Activated T-helper 2 cell treated with anti-CD3 and anti-CD28 coated beads, Interferon-gamma antibody, Interleukin-2, Interleukin-4, amounts not matched to agents 10 μg/mL and 5 μg/mL and 100 μg/mL, durations not matched to agents 14 hours and 24 hours and 36 hours (primary cell): ENCODE measurements around the gene SRCIN1. TPM values are rescaled to one million over a fixed set of nuclear protein-coding genes. Genes with fewer than 3 reads are reported as not detected.
A peak's percentile ranks its signal among the peaks of the same experiment; 100 is the strongest.

Source experiments
- DNase-seq: peaks from one replicate; pipeline ENCODE4 v3.0.0; 2021; ENCODE audit warnings: low spot score
- H3K27ac Mint-ChIP-seq: one replicate; pipeline ENCODE4 v1.8.0; 2021; ENCODE audit warnings: mixed read lengths
- H3K27me3 Mint-ChIP-seq: one replicate; pipeline ENCODE4 v1.8.0; 2021; ENCODE audit warnings: low read depth, mixed read lengths
- H3K36me3 Mint-ChIP-seq: one replicate; pipeline ENCODE4 v1.8.0; 2021; ENCODE audit warnings: low read depth, mixed read lengths
- H3K4me1 Mint-ChIP-seq: one replicate; pipeline ENCODE4 v1.8.0; 2021; ENCODE audit warnings: low read depth, mixed read lengths
- H3K4me3 Mint-ChIP-seq: one replicate; pipeline ENCODE4 v1.8.0; 2021; ENCODE audit warnings: low read depth, mild to moderate bottlenecking, moderate library complexity, mixed read lengths
- H3K9me3 Mint-ChIP-seq: one replicate; pipeline ENCODE4 v1.8.0; 2021; ENCODE audit warnings: mixed read lengths
- intact Hi-C: fragments of 100-400 bp; cut with micrococcal nuclease; formaldehyde crosslinking; loops from one replicate; pipeline ENCODE4 v1.15.1; 2023
- total RNA-seq: library from RNA; stranded (reverse); gene quantifications from 2 replicates; pipeline ENCODE4 v1.2.3, GENCODE V29; 2022

SRCIN1 gene
- total RNA-seq, 1 donor from 2014 or later = 0.16 TPM

DNA sequence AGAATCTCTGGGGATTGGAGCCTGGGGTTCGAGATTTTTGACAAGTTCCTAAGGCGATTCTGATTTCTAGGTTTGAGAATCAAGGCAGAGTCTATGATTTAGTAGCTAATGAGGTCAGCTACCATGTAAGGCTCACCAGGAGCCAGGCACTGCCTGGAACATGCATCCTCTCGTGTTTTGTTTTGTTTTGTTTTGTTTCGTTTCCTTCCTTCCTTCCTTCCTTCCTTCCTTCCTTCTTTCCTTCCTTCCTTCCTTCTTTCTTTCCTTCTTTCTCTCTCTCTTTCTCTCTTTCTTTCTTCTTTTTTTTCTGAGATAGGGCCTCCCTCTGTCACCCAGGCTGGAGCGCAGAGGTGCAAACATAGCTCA lies 39.1 kb downstream of the SRCIN1 start:
- no peaks in the 10 kb centered on the region for H3K36me3 Mint-ChIP-seq
- DNase-seq = no peak
- no peak overlapping the region for H3K27ac Mint-ChIP-seq
- intact Hi-C loops = no loop called here
- no peaks in the 10 kb centered on the region for H3K9me3 Mint-ChIP-seq
- H3K27me3 Mint-ChIP-seq = peaks cover 80% of the 10 kb centered on the region
- no peaks in the 10 kb centered on the region for H3K4me1 Mint-ChIP-seq
- no peak overlapping the region for H3K4me3 Mint-ChIP-seq

DNA sequence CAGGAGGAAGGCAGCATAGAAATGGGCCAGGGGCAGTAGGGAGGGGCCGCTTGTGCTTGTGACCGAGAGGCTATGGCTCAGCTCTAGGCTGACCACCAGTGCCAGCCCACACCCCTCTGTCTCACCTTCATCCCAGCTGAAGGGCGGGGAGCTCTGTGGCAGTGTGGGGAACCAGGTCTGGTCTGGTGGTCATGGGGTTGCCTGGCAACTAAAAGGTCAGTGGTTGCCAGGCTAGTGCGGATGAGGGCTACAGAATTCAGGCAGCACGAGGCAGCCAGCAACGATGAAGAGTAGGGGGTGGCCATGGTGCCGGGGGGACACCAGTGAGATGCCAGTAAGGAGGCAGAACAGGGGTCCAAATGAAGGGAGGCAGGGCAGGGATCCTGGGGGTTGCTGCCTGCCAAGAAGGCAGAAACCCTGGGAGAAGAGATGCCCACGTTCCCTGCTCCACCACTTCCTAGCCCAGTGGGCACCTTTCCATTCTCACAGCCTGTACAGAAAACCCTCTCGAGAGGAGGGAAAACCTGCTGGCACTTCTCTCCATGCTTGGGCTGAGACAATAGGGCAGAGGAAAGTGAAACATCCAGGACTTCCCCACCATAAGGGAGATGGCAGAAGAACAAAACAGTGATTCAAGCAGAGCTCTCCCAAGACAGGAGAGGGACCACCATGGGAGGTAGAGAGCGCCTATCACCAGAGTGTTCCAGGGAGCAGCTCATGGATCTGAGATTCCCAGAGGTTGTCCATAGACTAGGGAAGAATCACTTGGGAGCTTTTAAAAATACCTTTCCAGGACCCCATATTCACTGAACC lies 39.7 kb downstream of the SRCIN1 start:
- no peak for DNase-seq
- H3K27ac Mint-ChIP-seq = no peak overlapping the region
- H3K9me3 Mint-ChIP-seq = no peaks in the 10 kb centered on the region
- H3K27me3 Mint-ChIP-seq = peaks cover 77% of the 10 kb centered on the region
- intact Hi-C loops = no loop called here
- H3K36me3 Mint-ChIP-seq = no peaks in the 10 kb centered on the region
- H3K4me1 Mint-ChIP-seq = no peaks in the 10 kb centered on the region
- no peak overlapping the region for H3K4me3 Mint-ChIP-seq

DNA sequence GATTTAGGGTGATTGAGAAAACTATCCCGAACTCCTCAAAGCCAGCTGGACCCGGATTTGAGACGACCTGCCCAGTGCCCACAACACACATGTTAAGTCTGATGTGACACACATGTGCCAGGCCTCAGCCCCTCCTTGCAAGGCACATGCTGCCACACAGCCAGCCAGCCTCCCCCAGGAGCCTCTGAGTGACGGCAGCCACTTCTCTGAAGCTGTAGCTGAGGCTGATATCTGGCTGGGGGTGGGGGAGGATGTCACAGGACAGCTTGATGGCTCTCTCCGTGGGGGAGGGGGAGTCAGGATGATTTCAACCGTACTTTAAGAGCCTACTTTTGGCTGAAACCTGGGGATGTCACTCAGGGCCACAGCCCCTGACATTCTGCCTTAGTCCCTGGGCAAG lies 40.9 kb downstream of the SRCIN1 start:
- Mint-ChIP-seq H3K27me3 (peaks cover 75% of the 10 kb centered on the region), H3K4me1 (peaks cover 6% of the 10 kb centered on the region), H3K27ac (no peak overlapping the region), H3K36me3 (no peaks in the 10 kb centered on the region), H3K4me3 (no peak overlapping the region), H3K9me3 (no peaks in the 10 kb centered on the region)
- intact Hi-C loops = no loop called here
- no peak for DNase-seq

DNA sequence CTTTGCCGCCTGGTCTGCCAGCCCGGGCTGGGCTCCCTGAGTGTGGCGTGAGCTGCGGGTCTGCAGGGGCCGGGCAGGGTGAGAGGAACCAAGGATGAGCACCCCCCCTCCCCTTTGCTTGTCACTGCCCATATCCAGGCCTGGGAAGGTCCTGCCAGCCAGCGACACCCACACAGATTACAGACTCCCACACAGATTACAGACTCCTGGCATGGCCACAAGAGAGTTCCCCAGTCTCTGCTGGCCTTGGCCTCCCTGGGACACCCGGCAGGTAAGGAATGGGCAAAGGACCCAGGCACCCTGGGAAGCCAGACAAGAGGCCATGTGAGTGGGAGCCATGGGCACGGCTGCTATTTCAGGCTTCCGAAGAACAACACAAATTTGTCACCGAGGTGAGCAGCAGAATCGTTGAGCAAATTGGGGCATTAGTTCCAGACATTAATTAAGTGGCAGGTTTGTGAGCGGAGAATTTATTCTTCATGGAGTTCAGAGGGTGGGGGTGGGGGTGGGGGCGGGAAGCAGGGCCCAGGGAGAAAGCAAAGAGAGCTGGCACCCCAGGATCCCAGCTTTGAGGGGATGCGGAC lies 41.4 kb downstream of the SRCIN1 start:
- Mint-ChIP-seq H3K4me3 (no peak overlapping the region), H3K9me3 (no peaks in the 10 kb centered on the region), H3K36me3 (no peaks in the 10 kb centered on the region), H3K4me1 (peaks cover 7% of the 10 kb centered on the region), H3K27ac (no peak overlapping the region), H3K27me3 (peaks cover 72% of the 10 kb centered on the region)
- intact Hi-C loops = no loop called here
- DNase-seq = no peak

DNA sequence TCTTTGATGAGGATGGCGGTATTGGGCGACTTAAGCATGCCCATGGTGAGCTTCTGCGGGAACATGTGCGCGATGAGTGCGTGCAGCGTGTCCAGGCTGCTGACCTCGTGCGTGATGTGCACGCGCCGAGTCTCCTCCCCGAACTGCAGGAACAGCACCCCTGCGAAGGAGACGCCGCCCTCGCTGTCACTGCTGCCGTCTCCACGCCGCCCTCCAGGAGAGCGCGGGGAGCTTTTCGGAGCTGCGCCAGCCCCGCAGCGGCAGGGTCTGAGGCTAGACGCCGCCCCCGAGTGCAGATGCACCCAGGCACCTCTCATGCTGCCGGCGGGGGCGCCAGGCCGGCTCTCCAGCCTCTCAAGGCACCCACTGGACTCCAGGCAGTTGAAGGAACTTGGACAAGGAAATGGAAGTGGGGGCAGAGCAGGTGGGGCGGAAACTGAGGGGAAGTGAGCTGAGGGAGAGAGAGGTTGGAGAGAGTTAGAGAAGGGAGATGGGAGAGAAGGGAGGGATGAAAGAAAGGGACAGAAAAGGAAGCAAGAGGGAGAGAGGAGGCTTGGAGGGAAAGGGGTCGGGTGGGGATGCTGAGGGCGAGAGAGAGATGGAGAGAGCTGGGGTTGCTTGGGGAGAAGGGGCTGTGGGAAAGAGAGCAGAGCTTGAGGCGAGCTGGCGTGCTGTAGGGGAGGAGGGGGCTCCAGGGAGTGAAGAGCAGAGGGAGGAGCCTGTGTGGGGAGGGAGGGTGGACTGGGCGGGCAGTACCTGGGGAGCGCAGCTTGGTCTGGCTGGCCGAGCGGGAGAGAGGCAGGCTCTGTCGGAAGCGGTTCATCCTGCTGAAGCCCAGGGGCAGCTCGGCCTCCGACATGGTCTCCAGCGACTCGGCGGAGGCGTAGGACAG lies 42.1 kb downstream of the SRCIN1 start:
- Mint-ChIP-seq H3K4me3 (no peak overlapping the region), H3K4me1 (peaks cover 14% of the 10 kb centered on the region), H3K27ac (no peak overlapping the region), H3K36me3 (no peaks in the 10 kb centered on the region), H3K27me3 (peaks cover 73% of the 10 kb centered on the region), H3K9me3 (no peaks in the 10 kb centered on the region)
- DNase-seq = no peak
- intact Hi-C loops = no loop called here

DNA sequence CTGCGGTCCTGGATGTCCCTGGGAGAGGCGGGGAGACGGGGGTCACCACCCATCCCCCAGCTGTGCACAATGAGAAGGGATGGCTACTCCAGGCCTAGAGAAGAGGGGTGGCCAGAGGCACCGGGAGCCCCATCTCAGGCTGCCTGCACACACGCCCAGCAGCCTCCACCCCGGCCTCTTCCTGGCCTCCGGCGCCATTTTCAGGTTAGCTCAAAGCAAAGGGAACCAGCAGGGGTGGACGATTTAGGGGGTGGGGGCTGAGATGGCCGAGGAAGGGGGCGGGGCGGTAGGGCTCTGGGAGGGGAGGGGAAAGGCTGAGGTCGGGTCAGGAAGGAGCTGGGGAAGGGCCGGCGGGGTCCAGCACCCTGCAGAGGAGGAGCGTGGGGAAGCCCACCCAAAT lies 42.8 kb downstream of the SRCIN1 start:
- peaks cover 71% of the 10 kb centered on the region for H3K27me3 Mint-ChIP-seq
- H3K4me3 Mint-ChIP-seq = no peak overlapping the region
- DNase-seq = no peak
- intact Hi-C loops = no loop called here
- H3K4me1 Mint-ChIP-seq = peaks cover 17% of the 10 kb centered on the region
- no peak overlapping the region for H3K27ac Mint-ChIP-seq
- no peaks in the 10 kb centered on the region for H3K9me3 Mint-ChIP-seq
- no peaks in the 10 kb centered on the region for H3K36me3 Mint-ChIP-seq

DNA sequence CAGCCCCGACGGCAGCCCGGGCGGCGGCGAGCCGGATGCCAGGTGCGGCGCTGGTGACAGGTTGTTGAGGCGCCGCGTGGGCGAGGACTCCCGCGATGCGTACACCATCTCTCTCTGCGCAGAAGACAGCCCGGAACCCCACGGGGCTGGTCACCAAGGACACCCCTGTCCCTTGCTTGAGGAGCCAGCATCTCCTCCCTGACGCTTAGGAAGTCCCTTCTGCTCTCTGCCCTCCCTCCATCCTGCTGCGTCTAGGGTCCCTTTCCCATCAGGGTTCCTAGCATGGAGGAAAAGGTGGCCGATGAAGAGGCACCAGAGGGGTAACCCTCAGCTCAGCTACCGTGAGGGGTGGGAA lies 43.6 kb downstream of the SRCIN1 start:
- Mint-ChIP-seq H3K27ac (no peak overlapping the region), H3K27me3 (peaks cover 63% of the 10 kb centered on the region), H3K4me3 (no peak overlapping the region), H3K4me1 (peaks cover 20% of the 10 kb centered on the region), H3K9me3 (no peaks in the 10 kb centered on the region), H3K36me3 (no peaks in the 10 kb centered on the region)
- no peak for DNase-seq
- intact Hi-C loops = no loop called here

DNA sequence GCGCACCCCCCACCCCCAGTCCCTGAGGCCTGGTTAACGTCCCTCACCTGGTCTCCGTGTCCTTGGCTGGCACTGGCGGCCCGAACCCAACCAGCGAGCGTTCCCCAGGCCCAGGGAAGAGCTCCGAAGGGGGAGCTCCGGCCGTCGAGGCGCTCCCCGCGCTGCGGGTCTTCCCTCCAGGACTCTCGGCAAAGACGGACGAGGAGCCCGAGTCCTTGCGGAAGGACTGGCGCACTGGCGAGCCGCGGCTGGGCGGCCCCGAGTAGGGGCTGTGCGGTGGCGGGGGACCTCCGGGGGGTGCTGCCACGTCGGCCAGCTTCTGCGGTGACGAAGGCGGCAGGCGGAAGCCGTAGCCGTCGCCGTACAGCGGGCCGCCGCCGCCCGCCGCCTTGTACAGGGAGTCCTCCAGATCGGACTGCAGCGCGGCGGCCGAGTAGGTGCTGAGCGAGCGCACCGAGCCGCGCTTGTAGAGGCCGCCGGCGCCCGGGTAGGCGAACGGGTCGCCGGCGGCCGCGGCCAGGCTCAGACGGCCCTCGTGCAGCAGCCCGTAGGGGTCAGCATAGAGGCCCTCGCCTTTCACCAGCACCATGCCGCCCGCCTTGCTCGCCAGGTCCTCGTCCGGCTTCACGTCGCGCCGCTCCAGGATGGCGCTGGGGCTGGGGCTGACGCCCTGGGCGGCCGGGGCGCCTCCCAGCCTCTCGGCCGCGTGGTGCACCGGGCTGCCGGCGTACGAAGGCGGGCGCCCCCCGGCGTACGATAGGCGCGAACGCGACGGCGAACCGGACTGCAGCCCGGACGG lies 44.1 kb downstream of the SRCIN1 start:
- no peaks in the 10 kb centered on the region for H3K9me3 Mint-ChIP-seq
- intact Hi-C loops = no loop called here
- no peak overlapping the region for H3K27ac Mint-ChIP-seq
- H3K27me3 Mint-ChIP-seq = peaks cover 60% of the 10 kb centered on the region
- H3K4me1 Mint-ChIP-seq = peaks cover 20% of the 10 kb centered on the region
- H3K4me3 Mint-ChIP-seq = no peak overlapping the region
- DNase-seq = no peak
- H3K36me3 Mint-ChIP-seq = no peaks in the 10 kb centered on the region

DNA sequence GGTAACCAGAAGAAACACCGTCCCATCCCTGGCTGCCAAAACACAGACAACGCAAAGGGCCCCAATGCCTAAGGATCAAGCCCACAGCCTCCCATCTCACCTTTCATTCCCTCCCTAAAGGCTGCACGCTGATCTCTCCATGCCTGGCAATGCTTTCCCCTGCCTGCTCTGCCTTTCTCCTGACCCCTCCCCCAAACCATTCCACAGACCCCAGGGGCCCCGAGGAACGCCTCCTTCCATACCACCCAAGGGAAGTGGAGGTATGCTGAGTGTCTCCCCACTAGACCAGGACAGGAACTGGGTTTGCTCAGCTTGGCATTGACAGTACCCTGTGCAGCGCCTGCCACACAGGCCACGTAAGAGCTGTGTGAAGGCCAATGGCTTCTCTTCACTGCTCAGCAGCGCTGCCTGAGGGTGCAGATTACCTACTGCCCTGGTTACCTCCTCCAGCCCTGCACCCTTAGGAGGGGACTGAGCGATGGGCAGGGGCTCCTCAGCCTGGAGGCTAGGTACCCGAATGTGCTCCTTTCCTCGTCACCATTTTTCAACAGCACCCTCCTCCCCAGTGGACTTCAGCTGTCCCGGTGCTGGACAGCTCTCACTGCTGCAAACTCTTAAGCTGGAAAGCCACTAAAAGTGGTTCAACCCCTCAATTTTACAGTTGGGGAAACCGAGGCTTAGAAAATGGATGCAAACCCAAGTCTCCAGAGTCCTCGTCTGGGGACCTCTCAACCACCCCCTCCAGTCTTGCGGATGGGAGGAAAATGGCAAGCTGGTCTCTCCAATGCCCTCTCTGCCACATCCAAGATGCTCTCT lies 45.0 kb downstream of the SRCIN1 start:
- peaks cover 20% of the 10 kb centered on the region for H3K4me1 Mint-ChIP-seq
- H3K4me3 Mint-ChIP-seq = no peak overlapping the region
- no peak overlapping the region for H3K27ac Mint-ChIP-seq
- no peaks in the 10 kb centered on the region for H3K36me3 Mint-ChIP-seq
- intact Hi-C loops = no loop called here
- no peak for DNase-seq
- no peaks in the 10 kb centered on the region for H3K9me3 Mint-ChIP-seq
- H3K27me3 Mint-ChIP-seq = peaks cover 57% of the 10 kb centered on the region

DNA sequence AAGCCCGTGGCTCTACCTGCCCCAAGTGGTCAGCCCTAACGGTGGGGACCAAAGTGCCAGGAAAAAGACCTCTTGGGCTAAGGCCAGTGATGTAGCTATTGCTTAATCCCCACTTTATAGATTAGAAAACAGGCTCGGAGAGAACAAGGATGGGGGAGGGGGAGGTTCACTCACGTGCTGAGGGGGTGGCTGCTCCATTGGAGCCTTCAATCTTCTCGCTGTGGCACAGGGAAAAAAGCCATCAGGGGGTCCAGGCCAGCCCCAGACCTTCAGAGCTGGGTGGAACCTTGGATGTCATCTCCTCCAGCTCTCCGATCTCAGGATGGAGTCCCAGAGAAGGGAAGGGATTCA lies 45.9 kb downstream of the SRCIN1 start:
- peaks cover 58% of the 10 kb centered on the region for H3K27me3 Mint-ChIP-seq
- H3K4me1 Mint-ChIP-seq = peaks cover 20% of the 10 kb centered on the region
- no peaks in the 10 kb centered on the region for H3K36me3 Mint-ChIP-seq
- no peak for DNase-seq
- H3K4me3 Mint-ChIP-seq = no peak overlapping the region
- no peaks in the 10 kb centered on the region for H3K9me3 Mint-ChIP-seq
- H3K27ac Mint-ChIP-seq = no peak overlapping the region
- intact Hi-C loops = loop anchor here (1.0 to 5.0 kb wide), 2 partner anchors 24 to 192 kb away; partner anchors contain the start of gene PSMB3

DNA sequence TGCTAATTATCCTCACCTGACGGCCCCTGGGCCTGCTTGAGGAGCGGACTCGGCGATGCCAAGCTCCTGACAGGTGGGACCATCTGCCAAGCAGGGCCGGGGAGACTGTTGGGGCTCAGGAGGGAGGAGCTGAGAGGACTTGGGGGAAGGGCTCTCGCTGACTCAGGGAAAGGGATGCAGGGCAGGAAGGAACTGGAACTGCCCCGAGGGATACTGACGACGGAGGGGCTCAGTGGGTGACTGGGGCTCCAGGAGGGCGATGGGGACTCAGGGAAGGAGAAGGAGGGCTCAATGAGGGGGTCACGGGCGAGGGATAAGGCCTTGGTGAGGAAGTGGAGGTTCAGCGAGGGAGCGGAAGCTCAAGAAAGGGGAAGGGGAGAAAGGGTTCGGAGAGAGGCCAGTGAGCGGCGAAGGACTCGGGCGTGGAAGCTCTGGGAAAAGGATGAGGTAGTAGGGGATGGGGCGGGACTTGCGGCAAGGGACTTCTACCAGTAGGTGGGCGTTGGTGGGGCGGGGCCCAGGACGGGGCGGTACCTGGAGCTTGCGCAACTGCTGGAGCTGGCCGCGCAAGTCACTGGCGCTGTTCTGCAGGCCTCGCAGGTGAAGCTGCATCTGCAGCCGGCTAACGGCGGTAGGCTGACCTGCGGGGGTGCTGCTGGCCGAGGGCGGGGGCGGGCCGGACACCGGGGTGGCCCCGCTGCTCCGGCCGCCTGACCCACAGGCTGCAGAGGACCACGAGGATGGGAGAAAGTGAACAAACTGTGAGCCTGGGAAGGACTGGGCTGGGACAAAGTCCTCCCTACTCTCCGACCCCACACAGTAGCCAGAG lies 46.5 kb downstream of the SRCIN1 start:
- Mint-ChIP-seq H3K27me3 (peaks cover 58% of the 10 kb centered on the region), H3K4me3 (peak overlapping the region; percentile 84), H3K27ac (peak overlapping the region; percentile 58), H3K9me3 (no peaks in the 10 kb centered on the region), H3K4me1 (peaks cover 20% of the 10 kb centered on the region), H3K36me3 (no peaks in the 10 kb centered on the region)
- intact Hi-C loops = loop anchor here (1.0 to 5.0 kb wide), 2 partner anchors 25 to 193 kb away; partner anchors contain the start of gene PSMB3
- peak; percentile 80 for DNase-seq
